OCI-LY3 (cell line): Measurements from ENCODE around the gene CDON.

ENCODE experiments used
- CTCF ChIP-seq: fragments of 200-600, 300-600 bp; sonication (generic); IDR thresholded peaks from 2 replicates; pipeline ENCODE4 v1.5.1; 2014; ENCODE audit warnings: antibody characterized with exemption, low read length, low read depth
- EZH2phosphoT487 ChIP-seq: fragments of 200-600 bp; shearing (Covaris generic); IDR thresholded peaks from 2 replicates; pipeline ENCODE4 v1.6.1; 2018; ENCODE audit warnings: antibody characterized with exemption, mixed run types, low read depth

- TF ChIP-seq CTCF (no peak), EZH2phosphoT487 (no peak)
Observed at GRCh38 chr11:126079621-126080124, 17.0 kb upstream of the CDON start.
